GM19467 (cell line): ENCODE results near the gene TENM4.
"Not testable (repeated sequence)": the region's sequence is repeated elsewhere in the genome, so short reads cannot be mapped to it uniquely, and the experiment has no call there.

ENCODE experiments used
- ATAC-seq: cut with Tn5 transposase; IDR thresholded peaks from one replicate; pipeline ENCODE4 v1.9.1; 2021; ENCODE audit warnings: mild to moderate bottlenecking, moderate library complexity; ENCODE audit not compliant: unreplicated experiment

The TENM4 gene

DNA sequence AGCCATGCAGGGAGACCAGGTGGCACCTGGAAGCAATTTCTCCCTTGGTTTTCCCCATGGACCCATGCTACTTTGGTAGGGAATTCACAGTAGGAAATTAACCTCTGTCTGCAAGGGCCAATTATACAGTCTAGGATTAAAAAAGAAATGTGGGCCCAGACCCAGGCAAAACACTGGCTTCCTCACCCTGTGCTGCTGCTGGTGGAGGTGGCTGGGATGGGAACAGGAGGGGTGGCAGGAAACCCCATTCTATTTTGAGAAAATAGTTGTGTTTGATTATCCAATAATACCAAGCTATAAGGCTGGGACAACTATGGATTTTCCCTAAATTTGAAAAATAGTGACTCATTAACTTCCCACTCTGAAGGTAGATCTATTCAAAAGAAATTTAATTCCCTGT, 449.1 kb downstream of the TENM4 start:
- no peak for ATAC-seq

- ATAC-seq = no peak
Measured at GRCh38 chr11:78990261-78990660, 450.6 kb downstream of the TENM4 start.

- ATAC-seq = no peak
Measured at GRCh38 chr11:78987748-78988147, 453.1 kb downstream of the TENM4 start.

GRCh38 chr11:78986305-78986704, 454.5 kb downstream of the TENM4 start:
- ATAC-seq = no peak

GRCh38 chr11:78985663-78986062, 455.2 kb downstream of the TENM4 start:
- ATAC-seq = no peak

DNA sequence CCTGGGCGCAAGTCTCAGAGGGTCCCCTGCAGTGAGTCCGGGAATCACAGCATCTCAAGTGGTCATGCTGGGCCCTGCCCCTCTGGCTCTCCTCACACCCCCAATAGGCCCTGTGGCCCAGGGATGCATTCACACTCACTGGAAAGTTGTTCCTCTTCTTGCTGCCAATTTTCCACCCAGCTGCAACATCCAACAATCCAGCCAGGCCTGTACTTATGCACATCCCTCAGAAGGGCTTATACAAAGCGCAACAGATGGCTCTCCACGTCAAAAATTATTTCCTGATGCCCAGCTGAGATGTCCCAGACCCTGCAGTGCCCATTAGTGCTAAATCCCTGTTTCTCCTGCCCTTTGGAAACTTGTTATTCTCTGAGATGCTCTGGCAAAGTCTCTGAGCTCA, 458.4 kb downstream of the TENM4 start:
- no peak for ATAC-seq

GRCh38 chr11:78981153-78981552, 459.7 kb downstream of the TENM4 start:
- ATAC-seq = no peak

GRCh38 chr11:78978831-78979230, 462.0 kb downstream of the TENM4 start:
- ATAC-seq = no peak

- not testable (repeated sequence) for ATAC-seq
Measured at GRCh38 chr11:78977848-78978247, 463.0 kb downstream of the TENM4 start.

DNA sequence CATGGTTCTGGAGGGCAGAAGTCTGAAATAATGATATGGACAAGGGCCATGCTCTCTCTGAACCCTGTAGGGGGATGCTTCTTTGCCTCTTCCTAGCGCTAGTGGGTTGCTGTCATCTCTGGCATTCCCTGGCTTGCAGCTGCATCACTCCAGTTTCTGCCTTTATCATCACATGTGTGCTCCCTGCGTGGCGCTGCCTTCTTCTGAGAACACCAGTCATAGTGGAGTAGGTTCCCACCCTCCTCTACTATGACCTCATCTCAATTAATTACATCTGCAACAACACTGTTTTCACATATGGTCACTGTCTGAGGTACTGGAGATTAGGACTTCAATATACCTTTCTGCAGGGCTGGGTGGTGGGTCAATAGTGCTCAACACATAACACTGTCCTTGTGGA, 463.8 kb downstream of the TENM4 start:
- no peak for ATAC-seq

GRCh38 chr11:78975081-78975480, 465.7 kb downstream of the TENM4 start:
- no peak for ATAC-seq

- ATAC-seq = no peak
Measured at GRCh38 chr11:78973876-78974275, 467.0 kb downstream of the TENM4 start.

GRCh38 chr11:78972590-78972989, 468.2 kb downstream of the TENM4 start:
- no peak for ATAC-seq

DNA sequence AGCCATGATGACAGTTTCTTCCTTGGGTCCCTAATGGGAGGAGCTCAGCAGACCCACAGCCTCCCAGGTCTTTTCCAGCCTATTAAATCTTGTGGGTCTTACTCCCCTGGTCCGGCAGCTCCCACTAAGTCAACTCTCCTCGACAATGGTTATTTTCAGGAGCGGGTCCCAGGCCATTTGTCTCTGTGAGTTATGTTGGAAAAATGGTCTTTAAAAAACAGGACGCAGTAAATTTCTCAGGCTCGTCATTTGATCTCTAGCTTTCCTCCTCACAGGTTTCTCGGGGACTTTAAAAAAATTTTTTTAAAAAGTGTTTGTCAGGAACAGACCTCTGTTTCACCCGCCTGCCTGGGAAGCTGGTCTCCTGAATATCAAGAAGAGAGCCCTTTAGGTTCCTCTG, 468.7 kb downstream of the TENM4 start:
- no peak for ATAC-seq

GRCh38 chr11:78967811-78968210, 473.0 kb downstream of the TENM4 start:
- ATAC-seq = no peak

- no peak for ATAC-seq
Measured at GRCh38 chr11:78965432-78965831, 475.4 kb downstream of the TENM4 start.

- no peak for ATAC-seq
Measured at GRCh38 chr11:78961937-78962701, 478.7 kb downstream of the TENM4 start.

DNA sequence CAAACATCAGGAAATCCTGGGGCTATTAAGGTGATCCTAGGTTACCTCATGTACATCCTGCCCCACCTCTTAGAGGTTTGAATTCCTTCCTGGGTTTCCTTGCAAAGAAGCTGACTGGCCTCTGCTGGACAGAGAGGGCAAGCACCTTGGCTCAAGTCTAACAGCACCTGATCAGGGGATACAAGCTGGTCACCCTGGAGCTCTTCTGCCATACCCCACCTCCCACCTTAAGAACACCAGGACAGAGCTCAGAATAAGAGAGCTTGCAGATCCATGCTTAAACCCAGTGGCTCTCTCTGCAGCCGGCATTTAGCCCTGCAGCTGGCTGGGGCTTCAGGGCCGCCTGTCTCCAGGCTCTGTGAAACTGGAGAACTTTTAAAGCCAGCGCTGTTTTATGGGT, 479.6 kb downstream of the TENM4 start:
- no peak for ATAC-seq

DNA sequence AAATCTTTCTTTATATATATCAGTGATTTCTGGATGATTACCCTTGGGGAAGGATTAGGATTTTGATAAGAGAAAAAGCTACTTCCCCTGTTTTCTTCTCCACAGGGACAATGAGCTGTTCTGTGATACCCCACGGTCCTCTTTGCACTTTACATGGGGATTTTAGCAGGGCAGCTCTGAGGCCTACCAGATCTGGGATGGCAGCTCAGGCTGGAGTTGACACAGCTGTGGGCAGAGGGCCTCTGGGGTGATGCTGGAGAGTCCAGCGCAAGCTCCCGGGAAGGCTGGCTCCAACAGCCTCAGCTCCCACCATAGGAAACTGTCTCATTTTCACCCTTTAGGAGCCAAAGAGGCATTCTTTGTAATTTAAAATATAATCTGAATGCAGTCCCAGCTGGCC, 482.4 kb downstream of the TENM4 start:
- ATAC-seq = no peak

DNA sequence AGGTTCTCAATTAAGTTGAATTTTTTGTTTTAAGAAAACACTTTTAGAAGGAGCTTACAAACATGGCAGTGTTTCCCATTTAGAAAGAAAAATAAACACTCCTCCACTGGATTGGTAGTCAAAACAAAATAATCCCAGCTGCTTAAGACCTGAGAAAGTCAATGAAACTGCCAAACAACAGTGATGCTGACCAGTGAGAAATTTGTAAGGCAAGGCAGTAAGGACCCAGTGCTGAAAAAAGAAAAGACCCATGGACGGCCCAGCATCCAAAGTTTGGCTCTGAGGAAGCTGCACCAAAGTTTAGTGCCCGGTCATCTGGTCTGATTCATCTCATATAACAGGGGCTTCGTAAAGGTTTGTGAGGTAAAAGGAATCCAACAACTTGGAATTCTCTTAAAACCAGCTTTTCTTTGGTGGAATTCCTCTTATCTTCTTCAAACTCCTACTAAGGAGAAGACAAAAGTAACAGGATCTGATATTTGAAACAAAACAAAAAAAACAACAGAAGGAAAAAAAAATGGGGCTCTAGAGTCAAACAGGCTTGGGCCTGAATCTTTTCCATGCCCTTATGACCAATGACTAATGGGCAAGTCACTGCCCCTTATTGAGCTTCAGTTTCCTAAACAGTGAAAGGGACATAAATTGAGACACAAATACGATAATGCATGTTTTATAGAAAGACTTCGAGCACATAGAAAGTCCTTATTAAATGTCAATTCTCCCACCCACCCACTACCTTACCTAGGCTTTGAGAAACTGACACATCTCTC, 483.2 kb downstream of the TENM4 start:
- no peak for ATAC-seq

- no peak for ATAC-seq
Measured at GRCh38 chr11:78954696-78955095, 486.1 kb downstream of the TENM4 start.

GRCh38 chr11:78954261-78954660, 486.6 kb downstream of the TENM4 start:
- no peak for ATAC-seq
